Activated T-helper 9 cell treated with anti-CD3 and anti-CD28 coated beads, Interleukin-2, amount 50 U/mL, for 16 hours (primary cell): ENCODE measurements around the gene ZNF93.
"Not testable (repeated sequence)": the region's sequence is repeated elsewhere in the genome, so short reads cannot be mapped to it uniquely, and the experiment has no call there.

ENCODE experiments used
- DNase-seq: peaks from one replicate; pipeline ENCODE4 v3.0.0-alpha.2; 2020; ENCODE audit warnings: low read depth

Gene ZNF93

DNA sequence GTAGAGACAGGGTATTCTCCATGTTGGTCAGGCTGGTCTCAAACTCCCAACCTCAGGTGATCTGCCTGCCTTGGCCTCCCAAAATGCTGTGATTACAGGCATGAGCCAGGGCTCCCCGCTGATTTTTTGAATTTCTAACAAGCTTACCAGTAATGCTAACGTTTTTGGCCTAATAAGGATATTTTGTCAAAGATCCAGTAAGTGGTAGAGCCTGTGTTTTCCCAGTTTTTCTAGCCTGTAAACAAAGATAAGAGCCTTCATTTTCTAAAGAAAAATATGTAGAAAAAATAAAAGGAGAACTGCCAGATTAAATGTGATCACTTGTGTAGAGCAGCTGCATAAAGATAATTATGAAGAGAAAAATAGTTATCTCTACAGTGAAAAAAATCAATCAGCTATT is 37.7 kb downstream of the ZNF93 start:
- no peak for DNase-seq

DNA sequence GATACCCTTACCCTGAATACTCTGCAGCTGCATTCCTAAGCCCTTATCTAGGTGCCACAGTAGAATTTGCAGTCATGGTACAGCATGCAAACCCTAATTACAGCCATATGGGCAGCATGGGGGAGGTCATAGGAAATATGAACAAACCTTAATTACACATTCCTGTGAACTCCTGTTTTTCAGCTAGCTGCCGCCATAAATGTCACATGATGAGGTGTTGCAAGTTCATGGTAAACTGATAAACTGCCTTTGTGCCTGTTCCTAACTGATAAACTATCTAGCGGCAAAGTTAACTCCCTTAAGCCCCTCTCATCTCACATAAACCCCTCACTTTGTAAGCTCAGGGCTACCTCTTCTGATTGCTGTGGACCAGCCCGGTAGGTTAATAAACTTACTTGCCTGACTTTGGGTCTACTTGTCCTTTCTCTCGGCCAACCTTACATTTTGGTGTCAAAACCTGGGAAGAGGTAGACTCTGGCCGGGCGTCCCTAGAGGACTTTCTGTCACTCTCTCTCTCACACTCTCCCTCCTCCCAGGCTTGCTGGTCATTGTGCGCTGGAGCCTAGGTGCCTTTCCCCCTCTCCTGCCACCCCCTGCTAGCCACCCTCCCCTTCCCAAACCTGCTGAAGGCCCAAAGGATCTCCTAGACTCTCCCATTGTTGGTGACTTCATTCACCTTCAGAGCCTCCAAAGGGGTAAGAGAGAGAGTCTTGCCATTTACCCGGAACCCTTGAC is 43.3 kb downstream of the ZNF93 start:
- no peak for DNase-seq

DNA sequence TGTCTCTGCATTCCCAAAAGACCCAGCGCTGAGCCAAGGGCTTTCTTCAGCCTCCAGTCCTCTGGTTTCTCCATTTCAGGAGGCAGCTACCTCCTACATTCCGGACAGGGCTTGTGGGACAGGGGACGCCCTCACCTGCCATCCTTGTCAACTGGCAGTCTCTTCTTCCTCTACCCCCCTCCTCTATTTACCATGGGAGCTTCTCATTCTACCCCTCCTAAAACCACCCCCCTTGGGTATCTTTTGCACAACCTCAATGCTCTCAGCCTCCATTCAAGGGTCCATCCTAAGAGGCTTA is 43.8 kb downstream of the ZNF93 start:
- DNase-seq, result no peak

DNA sequence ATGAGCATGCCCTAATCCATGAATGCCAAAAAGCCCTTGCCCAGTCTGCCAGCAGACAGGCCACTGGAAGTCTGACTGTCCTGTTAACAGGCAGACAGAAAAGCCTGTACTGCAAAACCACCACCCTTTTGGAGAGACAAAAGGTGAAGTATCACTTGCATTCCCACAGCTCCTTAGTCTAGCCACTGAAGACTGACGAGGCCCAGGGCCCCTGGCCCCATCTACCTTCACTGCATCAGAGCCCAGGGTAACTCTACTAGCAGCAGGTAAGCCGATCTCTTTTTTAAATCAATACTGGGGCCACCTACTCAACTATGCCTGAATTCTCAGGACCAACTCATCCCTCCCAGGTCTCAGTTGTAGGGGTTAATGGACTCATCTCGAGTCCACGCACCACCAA is 45.5 kb downstream of the ZNF93 start:
- DNase-seq, result no peak

DNA sequence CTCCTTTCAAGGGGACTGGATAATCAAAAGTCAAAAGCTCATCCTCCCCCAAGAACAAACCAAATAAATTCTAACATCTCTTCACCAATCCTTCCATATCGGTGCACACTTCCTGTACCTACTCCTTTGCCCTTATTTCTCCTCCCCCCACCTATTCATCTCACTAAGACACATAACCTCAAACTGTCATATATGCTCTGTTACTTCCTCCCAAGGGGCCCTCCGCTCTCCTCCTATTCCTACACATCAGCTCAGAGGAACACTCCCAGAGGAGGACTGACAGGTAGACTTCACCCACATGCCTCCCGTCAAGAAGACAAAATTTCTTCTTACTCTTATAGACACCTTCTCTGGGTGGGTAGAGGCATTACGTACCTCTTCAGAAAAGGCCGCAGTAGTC is 48.1 kb downstream of the ZNF93 start:
- no peak for DNase-seq

DNA sequence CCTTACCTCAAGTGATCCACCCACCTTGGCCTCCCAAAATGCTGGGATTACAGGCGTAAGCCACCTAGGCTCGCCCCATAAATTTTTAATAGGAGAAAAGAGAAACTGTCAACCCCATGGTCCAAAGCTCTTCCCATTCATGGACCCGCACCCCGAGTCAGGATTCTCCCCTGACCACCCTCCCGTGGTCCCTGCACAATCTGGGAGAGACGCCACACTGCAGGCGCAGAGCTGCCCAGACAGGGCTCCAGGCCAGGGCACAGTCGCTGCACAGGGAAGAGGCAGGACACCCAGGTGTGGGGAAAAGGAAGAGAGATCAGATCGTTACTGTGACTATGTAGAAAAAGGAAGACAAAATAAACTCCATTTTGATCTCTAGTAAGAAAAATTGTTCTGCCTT is 54.5 kb downstream of the ZNF93 start:
- no peak for DNase-seq

DNA sequence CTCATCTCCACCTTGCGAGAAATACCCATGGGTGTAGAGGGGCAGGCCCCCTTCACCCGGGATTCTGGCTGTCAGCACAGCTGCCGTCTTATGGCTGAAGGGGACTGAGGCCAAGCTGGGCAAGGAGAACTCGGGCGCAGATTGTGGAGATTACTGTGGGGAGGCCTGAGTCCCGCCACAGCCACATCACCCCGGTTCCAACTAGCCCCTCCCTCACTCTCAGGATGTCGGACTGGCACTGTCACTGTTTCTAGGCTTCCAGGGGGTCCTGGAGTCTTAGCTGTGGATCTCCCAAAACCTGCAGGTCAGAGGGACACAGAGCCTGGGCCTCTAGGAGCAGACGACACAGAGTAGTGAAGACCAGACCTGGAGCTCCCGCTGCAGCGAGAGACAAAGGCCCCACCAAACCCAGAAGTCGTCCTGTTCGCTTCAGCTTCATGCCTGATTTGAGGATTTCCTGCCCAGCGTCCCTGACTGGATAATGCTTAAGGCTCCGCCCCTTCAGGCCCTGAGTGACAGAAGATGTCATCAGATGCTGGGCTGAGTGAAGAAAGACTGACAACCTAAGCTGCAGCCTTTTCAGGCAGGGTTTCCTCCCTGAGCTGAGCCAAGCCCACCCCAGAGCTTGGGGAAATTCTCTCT is 55.8 kb downstream of the ZNF93 start:
- DNase-seq, result no peak

DNA sequence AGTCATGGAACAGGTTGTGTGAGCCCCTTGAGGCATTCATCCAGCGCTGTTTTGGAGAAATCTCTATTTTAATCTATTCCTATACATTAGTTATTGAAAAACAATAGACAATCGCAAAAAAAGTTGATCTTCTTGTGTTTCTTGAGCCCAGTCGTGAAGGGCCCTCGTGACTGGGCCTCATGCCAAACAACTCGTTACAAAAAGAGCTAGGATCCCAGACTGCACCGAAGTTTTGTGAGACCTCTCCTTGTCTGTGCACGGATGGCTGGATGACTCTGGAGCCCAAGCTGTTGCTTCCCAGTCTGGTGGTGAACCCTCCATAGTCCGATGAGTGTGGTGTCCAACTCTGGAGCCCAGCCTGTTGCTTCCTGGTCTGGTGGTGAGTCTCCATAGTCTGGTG is 57.0 kb downstream of the ZNF93 start:
- not testable (repeated sequence) for DNase-seq

DNA sequence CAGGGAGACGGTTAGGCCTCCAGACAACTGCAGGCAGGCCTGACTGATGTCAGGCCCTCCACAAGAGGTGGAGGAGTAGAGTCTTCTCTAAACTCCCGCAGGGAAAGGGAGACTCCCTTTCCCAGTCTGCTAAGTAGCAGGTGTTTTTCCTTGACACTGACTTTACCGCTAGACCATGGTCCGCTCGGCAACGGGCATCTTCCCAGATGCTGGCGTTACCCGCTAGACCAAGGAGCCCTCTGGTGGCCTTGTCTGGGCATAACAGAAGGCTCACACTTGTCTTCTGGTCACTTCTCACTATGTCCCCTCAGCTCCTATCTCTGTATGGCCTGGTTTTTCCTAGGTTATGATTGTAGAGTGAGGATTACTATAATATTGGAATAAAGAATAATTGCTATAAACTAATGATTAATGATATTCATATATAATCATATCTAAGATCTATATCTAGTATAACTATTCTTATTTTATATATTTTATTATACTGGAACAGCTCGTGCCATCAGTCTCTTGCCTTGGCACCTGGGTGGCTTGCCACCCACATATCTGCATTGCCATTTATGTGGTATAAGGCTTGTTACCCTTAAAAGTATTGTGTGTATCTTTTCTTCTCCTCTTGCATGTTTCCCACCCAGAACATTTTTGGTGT is 58.5 kb downstream of the ZNF93 start:
- DNase-seq, result peak; percentile 43

DNA sequence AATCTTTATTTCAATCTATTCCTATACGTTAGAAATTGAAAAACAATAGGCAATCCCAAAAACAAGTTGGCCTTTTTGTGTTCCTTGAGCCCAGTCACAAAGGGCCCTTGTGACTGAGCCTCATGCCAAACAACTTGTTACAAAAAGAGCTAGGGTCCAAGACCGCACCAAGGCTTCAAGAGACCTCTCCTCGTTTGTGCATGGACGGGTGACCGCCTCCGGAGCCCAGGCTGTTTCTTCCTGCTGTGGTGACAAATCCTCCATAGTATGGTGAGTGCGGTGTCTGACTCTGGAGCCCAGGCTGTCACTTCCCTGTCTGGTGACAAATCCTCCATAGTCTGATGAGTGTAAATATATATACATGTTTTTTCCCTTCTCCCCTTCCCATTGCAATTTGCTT is 63.7 kb downstream of the ZNF93 start:
- no peak for DNase-seq

DNA sequence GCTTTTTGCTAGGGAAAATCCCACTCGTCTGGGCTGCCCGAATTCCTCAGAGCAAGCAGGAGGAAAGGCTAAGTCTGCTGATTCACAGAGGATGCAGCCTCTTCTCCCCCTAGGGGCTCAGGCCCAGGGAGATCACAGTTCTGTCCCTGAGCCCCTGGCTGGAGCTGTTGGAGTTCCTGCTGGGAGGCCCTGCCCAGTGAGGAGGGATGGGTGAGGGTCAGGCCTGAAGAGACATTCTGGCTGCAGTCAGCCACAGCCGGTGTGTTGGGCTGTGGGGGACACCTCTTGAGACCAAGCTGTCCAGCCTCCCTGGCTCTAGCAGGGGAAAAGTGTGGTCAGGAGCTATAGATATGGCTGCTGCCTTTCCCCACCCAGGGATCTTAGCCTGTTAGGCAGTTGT is 65.4 kb downstream of the ZNF93 start:
- DNase-seq, result not testable (repeated sequence)

DNA sequence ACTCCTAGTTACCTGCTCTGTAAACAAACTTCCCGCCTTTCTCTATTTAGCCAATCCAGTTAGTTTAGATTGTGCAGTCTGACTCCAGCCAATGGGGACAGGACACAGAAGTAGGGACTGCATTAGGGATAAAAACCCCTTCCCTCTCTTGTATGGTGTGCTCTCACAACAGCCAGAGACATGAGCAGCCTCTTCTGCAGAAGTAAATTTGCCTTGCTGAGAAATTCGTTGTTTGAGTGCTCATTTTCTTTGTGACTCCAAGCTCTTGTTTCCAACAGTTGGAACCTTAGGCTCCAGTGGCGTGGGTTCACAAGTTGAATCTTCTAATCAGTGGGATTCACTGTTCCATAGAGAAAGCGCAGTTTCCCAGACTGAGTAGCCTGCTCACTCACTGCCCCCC is 66.1 kb downstream of the ZNF93 start:
- DNase-seq, result no peak
